Heart left ventricle (tissue), 16 donors: Measurements from ENCODE around the gene SCYGR1. TPM values are rescaled to one million over a fixed set of nuclear protein-coding genes. Genes with fewer than 3 reads are reported as not detected.

Experiments used
- ATAC-seq, 4 donors: fragments of 200-7000 bp; cut with Tn5 transposase; one replicate each; pipeline ENCODE4 v1.9.1; 2020 to 2022; ENCODE audit warnings: moderate library complexity in 4 of 4, mild to moderate bottlenecking in 3 of 4, moderate number of reproducible peaks in 1 of 4
- DNase-seq, 5 donors: peaks; one replicate each; pipeline ENCODE4 v3.0.0-alpha.2; 2020
- H3K27ac ChIP-seq, 12 donors: fragments of 200-600 bp; sonication (generic) in 4 of 12; one replicate each; pipeline versions ENCODE4 v1.5.0 to v1.8.0; 2016 to 2022; ENCODE audit warnings: mild to moderate bottlenecking in 2 of 12
- H3K27me3 ChIP-seq, 9 donors: fragments of 200-600 bp; sonication (generic) in 2 of 9; one replicate each; pipeline versions ENCODE4 v1.5.1 to v1.8.0; 2016 to 2022; ENCODE audit warnings: mild to moderate bottlenecking in 3 of 9
- H3K36me3 ChIP-seq, 9 donors: fragments of 200-600 bp; sonication (generic) in 2 of 9; one replicate each; pipeline versions ENCODE4 v1.5.0 to v1.8.0; 2018 to 2022; ENCODE audit warnings: mild to moderate bottlenecking in 2 of 9
- H3K4me1 ChIP-seq, 12 donors: fragments of 200-600 bp; sonication (generic) in 4 of 12; one replicate each; pipeline versions ENCODE4 v1.5.0 to v1.8.0; 2016 to 2022; ENCODE audit warnings: mild to moderate bottlenecking in 3 of 12
- H3K4me3 ChIP-seq, 12 donors: fragments of 200-600 bp; sonication (generic) in 4 of 12; one replicate each; pipeline versions ENCODE4 v1.5.0 to v1.8.0; 2017 to 2022; ENCODE audit warnings: mild to moderate bottlenecking in 9 of 12, moderate library complexity in 4 of 12
- H3K9me3 ChIP-seq, 12 donors: fragments of 200-600 bp; sonication (generic) in 4 of 12; one replicate each; pipeline versions ENCODE4 v1.5.0 to v1.8.0; 2016 to 2022; ENCODE audit warnings: mild to moderate bottlenecking in 1 of 12
- POLR2A ChIP-seq, 2 donors: fragments of 450-650 bp; IDR thresholded peaks; one replicate each; pipeline ENCODE4 v1.6.1; 2017; ENCODE audit warnings: antibody characterized with exemption in 2 of 2, mild to moderate bottlenecking in 2 of 2, moderate library complexity in 2 of 2
- WGBS, 4 donors: extraction: QIAGEN DNeasy Blood & Tissue Kit in 2 of 4; methylation state at CpG; one replicate each; pipeline versions ENCODE4 v1.1.5 to v1.1.7; 2013 to 2018; 5-methylcytosine and 5-hydroxymethylcytosine counted together
- intact Hi-C, 10 donors: fragments of 100-400 bp; cut with DNase I; formaldehyde crosslinking; loops; one replicate each; pipeline versions ENCODE4 v1.11.1 to v1.14.2; 2022
- polyA plus RNA-seq, 2 donors: library from polyadenylated mRNA; stranded (reverse); fragments of 200-250 nt; gene quantifications; one replicate each; pipeline ENCODE4 v1.2.3, GENCODE V29; 2013
- total RNA-seq, 9 donors: library from RNA; depleted of rRNA in 2 of 9; stranded (reverse); fragments of >200 nt in 2 of 9; fragmentation: NEBNext Ultra II Directional in 3 of 9; extraction: Animal tissue kit (Norgen Biotek cat#: 25700) in 3 of 9; gene quantifications; one replicate each; pipeline versions ENCODE4 v1.1.0 to v1.2.4, GENCODE V29; 2016 to 2023
- TF ChIP-seq, protein P1 (sequence below), 12 donors: fragments of 200-600 bp; sonication (generic) in 4 of 12; IDR thresholded peaks; one replicate each; pipeline versions ENCODE4 v1.5.0 to v1.8.0; 2018 to 2022; ENCODE audit warnings: antibody characterized with exemption in 12 of 12, mild to moderate bottlenecking in 5 of 12
- donor health status: ischemic (EF 13 %, LVEDD 7.1; RV severe dilation, severe dysfunction).
- donor health status: healthy with polysubstance abuse.
- donor health status: DM: no; HTN: yes; CAD: no.
- donor health status: DM: no; HTN: no; CAD: no.
- donor health status: ischemic (EF 25% LVEDD 6.9; RV normal size, moderate dysfunction).
- donor health status: ischemic (EF 25% LVEDD 5.7; RV mildly dilated, moderate dysfunction).
- donor health status: healthy.
- donor health status: DM: yes; HTN: yes; CAD: no.
- donor health status: ischemic (EF 35%, LVEDD 5.7; RV mildly dilated, moderate dysfunction).
- donor health status: nonischemic (EF 11% LVEDD 7.7; RV severe dilation, severe dysfunction).
- donor health status: DM: yes; HTN: yes; CAD: no.
- donor health status: PGD.
- donor health status: ischemic (EF 29% LVEDD 5.4; RV normal size, mild dysfunction).
- donor health status: nonischemic (EF 23%, LVEDD 6.1; RV moderate dilation, normal function).

SCYGR1 gene
- total and polyA plus RNA-seq, 11 donors = not detected

DNA sequence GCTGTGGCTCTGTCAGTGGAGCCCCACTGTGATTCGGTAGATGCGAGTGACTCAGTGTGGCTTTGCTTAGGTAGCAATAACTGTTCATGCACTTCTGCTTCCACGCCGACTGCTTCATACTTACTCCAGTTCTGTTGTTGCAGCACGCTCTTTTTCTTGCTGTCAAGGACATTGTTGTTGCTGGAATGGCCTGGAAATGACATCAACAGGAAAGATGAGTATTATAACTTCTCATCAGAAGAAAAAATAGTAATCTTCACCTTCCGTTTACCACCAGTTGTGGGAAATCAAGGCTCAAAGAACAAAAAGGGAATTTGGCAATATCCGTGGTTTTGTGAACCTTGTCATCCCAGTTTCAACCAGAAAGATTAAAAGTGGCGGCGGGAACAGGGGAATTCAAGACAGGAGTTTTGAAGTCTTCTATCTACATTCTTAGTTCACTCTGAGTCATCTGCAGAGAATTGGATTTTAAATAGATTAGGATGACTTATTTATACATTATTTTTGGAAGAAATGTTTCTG lies 16.9 kb downstream of the SCYGR1 start:
- H3K27ac ChIP-seq = peak overlapping the region in 1 of 12 donors; percentile 89
- WGBS, 4 donors = 65 to 70% (median 68%) methylated on average over 9 of the region's 9 CpGs
- DNase-seq = peak in 3 of 5 donors; percentile 22 to 61 (median 51)

DNA sequence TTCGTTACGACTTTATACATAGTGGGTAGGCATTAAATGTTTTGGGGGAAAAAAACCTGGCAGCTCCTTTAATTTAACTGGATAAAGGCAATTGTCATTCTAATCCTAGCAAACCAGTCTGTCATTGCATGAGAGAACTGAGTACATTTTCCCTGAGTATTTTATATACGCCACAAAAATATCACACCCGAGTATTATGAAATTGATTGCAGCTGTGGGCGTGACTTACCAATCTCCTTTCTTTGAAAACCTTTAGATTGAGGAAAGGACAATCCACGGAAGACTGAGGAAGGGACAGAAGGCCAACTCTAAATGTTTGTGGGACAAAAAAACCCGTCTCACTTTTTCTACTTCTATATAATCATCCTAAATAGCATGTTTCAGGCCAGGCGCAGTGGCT lies 17.7 kb downstream of the SCYGR1 start:
- peak overlapping the region in 2 of 12 donors; percentile 46 to 85 for H3K27ac ChIP-seq
- no peaks in the 10 kb centered on the region for H3K36me3 ChIP-seq
- no peak for TF ChIP-seq POLR2A (IDR thresholded peaks at IDR 0.05)
- TF ChIP-seq, protein P1, sequence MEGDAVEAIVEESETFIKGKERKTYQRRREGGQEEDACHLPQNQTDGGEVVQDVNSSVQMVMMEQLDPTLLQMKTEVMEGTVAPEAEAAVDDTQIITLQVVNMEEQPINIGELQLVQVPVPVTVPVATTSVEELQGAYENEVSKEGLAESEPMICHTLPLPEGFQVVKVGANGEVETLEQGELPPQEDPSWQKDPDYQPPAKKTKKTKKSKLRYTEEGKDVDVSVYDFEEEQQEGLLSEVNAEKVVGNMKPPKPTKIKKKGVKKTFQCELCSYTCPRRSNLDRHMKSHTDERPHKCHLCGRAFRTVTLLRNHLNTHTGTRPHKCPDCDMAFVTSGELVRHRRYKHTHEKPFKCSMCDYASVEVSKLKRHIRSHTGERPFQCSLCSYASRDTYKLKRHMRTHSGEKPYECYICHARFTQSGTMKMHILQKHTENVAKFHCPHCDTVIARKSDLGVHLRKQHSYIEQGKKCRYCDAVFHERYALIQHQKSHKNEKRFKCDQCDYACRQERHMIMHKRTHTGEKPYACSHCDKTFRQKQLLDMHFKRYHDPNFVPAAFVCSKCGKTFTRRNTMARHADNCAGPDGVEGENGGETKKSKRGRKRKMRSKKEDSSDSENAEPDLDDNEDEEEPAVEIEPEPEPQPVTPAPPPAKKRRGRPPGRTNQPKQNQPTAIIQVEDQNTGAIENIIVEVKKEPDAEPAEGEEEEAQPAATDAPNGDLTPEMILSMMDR (IDR thresholded peaks at IDR 0.05) = no peak
- WGBS, 4 donors = 87 to 90% (median 89%) methylated on average over 8 of the region's 8 CpGs
- DNase-seq (no peak), ATAC-seq (no peak)
- H3K9me3 ChIP-seq = no peaks in the 10 kb centered on the region
- H3K4me1 ChIP-seq = peaks cover 0 to 31% (median 0%) of the 10 kb centered on the region in 12 donors
- H3K4me3 ChIP-seq = no peak overlapping the region
- intact Hi-C loops = no loop called here
- no peaks in the 10 kb centered on the region for H3K27me3 ChIP-seq

More for the DNA sequence above, 16.9 kb downstream of the SCYGR1 start:
- Histone ChIP-seq H3K4me1 (peaks cover 0 to 31% (median 0%) of the 10 kb centered on the region in 12 donors), H3K9me3 (no peaks in the 10 kb centered on the region), H3K27me3 (no peaks in the 10 kb centered on the region), H3K36me3 (no peaks in the 10 kb centered on the region), H3K4me3 (no peak overlapping the region)
- TF ChIP-seq POLR2A (IDR thresholded peaks at IDR 0.05) = no peak
- TF ChIP-seq, protein P1 (IDR thresholded peaks at IDR 0.05) = no peak
- peak in 3 of 4 donors; percentile 81 to 90 (median 85) for ATAC-seq
- intact Hi-C loops = no loop called here

DNA sequence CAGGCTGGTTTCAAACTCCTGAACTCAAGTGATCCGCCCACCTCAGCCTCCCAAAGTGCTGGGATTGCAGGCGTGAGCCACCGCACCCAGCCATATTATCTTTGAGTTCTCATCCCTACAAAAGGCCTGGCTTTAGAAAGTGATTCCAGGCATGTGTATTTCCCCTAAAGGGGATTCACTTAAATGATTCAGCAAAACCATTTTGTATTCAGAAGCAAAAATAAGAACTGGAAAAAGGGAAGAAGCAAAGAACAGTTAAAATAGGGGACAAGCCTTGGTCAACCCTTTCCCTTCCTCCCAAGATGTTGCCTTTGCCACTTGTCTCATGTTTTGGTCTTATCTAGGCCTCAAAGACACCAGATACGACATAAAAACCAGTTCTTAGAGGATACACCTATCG lies 19.2 kb downstream of the SCYGR1 start:
- Histone ChIP-seq H3K4me1 (peaks cover 0 to 31% (median 0%) of the 10 kb centered on the region in 12 donors), H3K27me3 (no peaks in the 10 kb centered on the region), H3K36me3 (no peaks in the 10 kb centered on the region), H3K9me3 (no peaks in the 10 kb centered on the region), H3K27ac (peak overlapping the region in 1 of 12 donors; percentile 85), H3K4me3 (no peak overlapping the region)
- no peak for DNase-seq
- intact Hi-C loops = no loop called here
- TF ChIP-seq POLR2A (IDR thresholded peaks at IDR 0.05) = no peak
- TF ChIP-seq, protein P1 (IDR thresholded peaks at IDR 0.05) = no peak
- WGBS, 4 donors = 89 to 94% (median 91%) methylated on average over 5 of the region's 5 CpGs
- ATAC-seq = peak in 1 of 4 donors; percentile 11

DNA sequence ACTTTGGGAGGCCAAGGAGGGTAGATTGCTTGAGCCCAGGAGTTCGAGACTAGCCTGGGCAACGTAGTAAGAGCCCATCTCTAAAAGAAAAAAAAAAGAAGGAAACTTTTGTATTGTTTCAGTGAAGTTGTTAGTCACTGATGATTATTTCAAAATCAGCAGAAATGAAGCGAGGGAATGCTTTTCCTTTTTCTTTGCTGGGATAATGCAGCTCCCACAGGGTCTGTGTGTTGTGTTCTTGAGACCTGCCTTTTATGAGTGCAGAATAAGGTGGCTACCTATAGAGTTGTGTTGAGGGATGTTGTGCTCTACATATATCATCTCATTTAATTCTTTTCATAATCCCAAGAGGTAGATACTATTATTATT lies 20.3 kb downstream of the SCYGR1 start:
- H3K27me3 ChIP-seq = no peaks in the 10 kb centered on the region
- intact Hi-C loops = no loop called here
- no peak for ATAC-seq
- no peaks in the 10 kb centered on the region for H3K9me3 ChIP-seq
- no peak overlapping the region for H3K4me3 ChIP-seq
- 82 to 88% (median 84%) methylated on average over 3 of the region's 3 CpGs for WGBS, 4 donors
- H3K27ac ChIP-seq = peak overlapping the region in 1 of 12 donors; percentile 83
- TF ChIP-seq POLR2A (IDR thresholded peaks at IDR 0.05) = no peak
- TF ChIP-seq, protein P1 (IDR thresholded peaks at IDR 0.05) = no peak
- no peaks in the 10 kb centered on the region for H3K36me3 ChIP-seq
- H3K4me1 ChIP-seq = peaks cover 0 to 31% (median 0%) of the 10 kb centered on the region in 12 donors
- no peak for DNase-seq
